Gastrocnemius medialis (tissue), 4 donors: Measurements from ENCODE around the gene CTIF.

Experiments used
- CTCF ChIP-seq, 5 experiments: fragments of 450-650 bp in 3 of 5; fragments of 200-600 bp in 2 of 5; sonication (generic) in 2 of 5; IDR thresholded peaks in 4 of 5; conservative IDR thresholded peaks in 1 of 5; 1 replicate in 4 of 5; 2 replicates in 1 of 5; pipeline ENCODE4 v1.5.1; 2016 to 2019; ENCODE audit warnings: antibody characterized with exemption in 5 of 5, mild to moderate bottlenecking in 3 of 5, moderate library complexity in 3 of 5
- POLR2A ChIP-seq, 2 donors: fragments of 450-650 bp; IDR thresholded peaks; one replicate each; pipeline ENCODE4 v1.6.1; 2017; ENCODE audit warnings: antibody characterized with exemption in 2 of 2, mild to moderate bottlenecking in 2 of 2, moderate library complexity in 2 of 2

- TF ChIP-seq CTCF (IDR thresholded peaks at IDR 0.05 in 4 of 5, conservative IDR thresholded peaks at IDR 0.05 in 1 of 5), result no peak
- TF ChIP-seq POLR2A (IDR thresholded peaks at IDR 0.05), result no peak
These were observed 119.9 kb downstream of the CTIF start for GRCh38 chr18:48658721-48659120.
